OCI-LY3 (cell line): ENCODE measurements around the gene SNCB.

ENCODE experiments used
- H2AFZ ChIP-seq: fragments of 200-600, 300-600 bp; shearing (Covaris generic); 2 replicates; pipeline ENCODE4 v1.6.0; 2014; ENCODE audit warnings: antibody characterized with exemption, low read depth, low read length
- H3K27ac ChIP-seq: fragments of 200-600, 300-600 bp; sonication (generic); 2 replicates; pipeline ENCODE4 v1.5.1; 2014; ENCODE audit warnings: mild to moderate bottlenecking, low read length, moderate library complexity, mixed read lengths
- H3K27me3 ChIP-seq: fragments of 200-600, 300-600 bp; sonication (generic); 2 replicates; pipeline ENCODE4 v1.6.1; 2014; ENCODE audit warnings: low read depth, low read length, mixed read lengths
- H3K36me3 ChIP-seq: fragments of 200-600, 300-600 bp; sonication (generic); replicated peaks from 2 replicates; pipeline ENCODE3; 2014; ENCODE audit warnings: low read depth, low read length, mixed read lengths
- H3K4me1 ChIP-seq: fragments of 300-600, 200-600 bp; sonication (generic); 2 replicates; pipeline ENCODE4 v1.6.1; 2014; ENCODE audit warnings: low read length, mixed read lengths
- H3K4me2 ChIP-seq: fragments of 200-600, 300-600 bp; sonication (generic); 2 replicates; pipeline ENCODE4 v1.6.1; 2014; ENCODE audit warnings: low read length, mixed read lengths
- H3K4me3 ChIP-seq: fragments of 300-600, 200-600 bp; sonication (generic); 2 replicates; pipeline ENCODE4 v1.5.1; 2014; ENCODE audit warnings: antibody characterized with exemption, mild to moderate bottlenecking, low read length, moderate library complexity
- H3K79me2 ChIP-seq: fragments of 300-600, 200-600 bp; shearing (Covaris generic); 2 replicates; pipeline ENCODE4 v1.6.1; 2014; ENCODE audit warnings: mild to moderate bottlenecking, low read length, mixed read lengths
- H3K9ac ChIP-seq: fragments of 300-600, 200-600 bp; shearing (Covaris generic); 2 replicates; pipeline ENCODE4 v1.6.0; 2014; ENCODE audit warnings: mild to moderate bottlenecking, low read length, moderate library complexity
- H3K9me3 ChIP-seq: fragments of 200-600, 300-600 bp; shearing (Covaris generic); 2 replicates; pipeline ENCODE4 v1.6.1; 2014; ENCODE audit warnings: low read length, mixed read lengths; ENCODE audit not compliant: insufficient read depth
- H4K20me1 ChIP-seq: fragments of 200-600, 300-600 bp; sonication (generic); 2 replicates; pipeline ENCODE4 v1.6.1; 2016; ENCODE audit warnings: low read length, mixed read lengths; ENCODE audit not compliant: insufficient read depth
- CTCF ChIP-seq: fragments of 200-600, 300-600 bp; sonication (generic); IDR thresholded peaks from 2 replicates; pipeline ENCODE4 v1.5.1; 2014; ENCODE audit warnings: antibody characterized with exemption, low read length, low read depth
- EZH2phosphoT487 ChIP-seq: fragments of 200-600 bp; shearing (Covaris generic); IDR thresholded peaks from 2 replicates; pipeline ENCODE4 v1.6.1; 2018; ENCODE audit warnings: antibody characterized with exemption, mixed run types, low read depth

The SNCB gene

GRCh38 chr5:176588297-176588696 is 42.0 kb downstream of the SNCB start:
- Histone ChIP-seq H3K9me3 (0 out of 2 replicates have a peak, but pooled peaks cover 3% of the 10 kb centered on the region), H3K27ac (no peak overlapping the region), H3K79me2 (no peaks in the 10 kb centered on the region), H3K4me1 (no peaks in the 10 kb centered on the region), H2AFZ (no peak overlapping the region), H3K4me3 (no peak overlapping the region), H3K4me2 (no peak overlapping the region), H3K27me3 (no peaks in the 10 kb centered on the region), H4K20me1 (no peaks in the 10 kb centered on the region), H3K36me3 (no peaks in the 10 kb centered on the region), H3K9ac (no peak overlapping the region)
- TF ChIP-seq EZH2phosphoT487 (no peak), CTCF (no peak)

- no peaks in the 10 kb centered on the region for H3K79me2 ChIP-seq
These were observed 42.9 kb downstream of the SNCB start for GRCh38 chr5:176587398-176587797.

GRCh38 chr5:176583076-176583475 is 47.3 kb downstream of the SNCB start:
- no peaks in the 10 kb centered on the region for H3K4me1 ChIP-seq
- H3K36me3 ChIP-seq = no peaks in the 10 kb centered on the region
- H3K4me3 ChIP-seq = no peak overlapping the region
- TF ChIP-seq EZH2phosphoT487 (no peak), CTCF (no peak)
- H3K27me3 ChIP-seq = no peaks in the 10 kb centered on the region
- H4K20me1 ChIP-seq = no peaks in the 10 kb centered on the region
- no peak overlapping the region for H3K9ac ChIP-seq
- H3K79me2 ChIP-seq = no peaks in the 10 kb centered on the region
- H2AFZ ChIP-seq = no peak overlapping the region
- no peaks in the 10 kb centered on the region for H3K9me3 ChIP-seq
- no peak overlapping the region for H3K4me2 ChIP-seq
- H3K27ac ChIP-seq = no peak overlapping the region

More at GRCh38 chr5:176587398-176587797, 42.9 kb downstream of the SNCB start:
- H3K27ac ChIP-seq = no peak overlapping the region
- H3K4me3 ChIP-seq = no peak overlapping the region
- H3K4me2 ChIP-seq = no peak overlapping the region
- no peaks in the 10 kb centered on the region for H3K36me3 ChIP-seq
- 0 out of 2 replicates have a peak, but pooled peaks cover 3% of the 10 kb centered on the region for H3K9me3 ChIP-seq
- H3K4me1 ChIP-seq = no peaks in the 10 kb centered on the region
- no peak overlapping the region for H3K9ac ChIP-seq
- TF ChIP-seq EZH2phosphoT487 (no peak), CTCF (no peak)
- H2AFZ ChIP-seq = no peak overlapping the region
- no peaks in the 10 kb centered on the region for H4K20me1 ChIP-seq
- no peaks in the 10 kb centered on the region for H3K27me3 ChIP-seq

- no peak overlapping the region for H3K4me3 ChIP-seq
- no peaks in the 10 kb centered on the region for H3K36me3 ChIP-seq
- TF ChIP-seq CTCF = no peak
- TF ChIP-seq EZH2phosphoT487 = no peak
- no peak overlapping the region for H3K4me2 ChIP-seq
- H4K20me1 ChIP-seq = no peaks in the 10 kb centered on the region
- H3K79me2 ChIP-seq = no peaks in the 10 kb centered on the region
- H3K27ac ChIP-seq = no peak overlapping the region
- no peak overlapping the region for H2AFZ ChIP-seq
- no peaks in the 10 kb centered on the region for H3K9me3 ChIP-seq
- H3K4me1 ChIP-seq = no peaks in the 10 kb centered on the region
- H3K9ac ChIP-seq = no peak overlapping the region
- H3K27me3 ChIP-seq = no peaks in the 10 kb centered on the region
These were observed 49.0 kb downstream of the SNCB start for GRCh38 chr5:176581361-176581760.
